HCT116 (cell line): ENCODE results near the gene RAB5A.

Source experiments
- EZH2 ChIP-seq: fragments of 200-600 bp; sonication (generic); IDR thresholded peaks from 2 replicates; pipeline ENCODE4 v1.6.1; 2017; ENCODE audit warnings: antibody characterized with exemption, mixed run types
- POLR2A ChIP-seq: IDR thresholded peaks from 2 replicates; pipeline ENCODE4 v1.7.0; 2011; ENCODE audit warnings: borderline replicate concordance; ENCODE audit not compliant: insufficient read depth, insufficient read length; ENCODE audit errors: extremely low read depth
- POLR2AphosphoS5 ChIP-seq: IDR thresholded peaks from 2 replicates; pipeline ENCODE4 v1.6.1; 2011; ENCODE audit warnings: mild to moderate bottlenecking, low read depth, low read length, moderate library complexity
- TCF7L2 ChIP-seq: IDR thresholded peaks from 2 replicates; pipeline ENCODE4 v1.7.0; 2011; ENCODE audit warnings: borderline replicate concordance, inconsistent platforms; ENCODE audit not compliant: insufficient read depth, insufficient read length; ENCODE audit errors: extremely low read depth
- TF ChIP-seq, protein P1 (sequence below), 3 experiments: fragments of 200-600 bp in 1 of 3; sonication (generic) in 1 of 3; IDR thresholded peaks in 2 of 3; conservative IDR thresholded peaks in 1 of 3; 2 replicates each; pipeline ENCODE4 v1.5.1; 2012 to 2017; ENCODE audit warnings: low read depth in 2 of 3, low read length in 2 of 3, antibody characterized with exemption in 1 of 3, borderline replicate concordance in 1 of 3, control low read depth in 1 of 3, mild to moderate bottlenecking in 1 of 3, mixed read lengths in 1 of 3, mixed run types in 1 of 3, moderate library complexity in 1 of 3; ENCODE audit not compliant: insufficient read depth in 1 of 3
- TF ChIP-seq, protein P2 (sequence below): IDR thresholded peaks from 2 replicates; pipeline ENCODE4 v1.6.1; 2012; ENCODE audit warnings: low read depth

DNA sequence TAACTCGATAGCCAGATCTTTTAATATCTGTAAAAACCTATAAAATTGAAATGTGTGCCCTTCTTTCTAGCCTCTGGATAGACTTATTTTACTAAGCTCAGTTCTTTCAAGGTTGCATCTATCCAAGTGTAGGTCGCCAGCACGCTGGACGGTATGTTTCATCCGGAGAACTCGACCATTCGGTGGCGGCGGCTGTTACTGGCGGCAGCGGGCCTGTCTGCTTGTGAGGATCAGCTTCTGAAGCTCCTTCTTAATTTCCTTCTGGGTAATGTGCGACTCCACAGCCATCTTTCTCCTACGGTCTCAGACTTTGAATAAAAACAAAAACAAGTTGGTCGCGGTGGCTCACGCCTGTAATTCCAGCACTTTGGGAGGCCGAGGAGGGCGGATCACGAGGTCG lies 61.1 kb downstream of the RAB5A start:
- TF ChIP-seq, protein P1, sequence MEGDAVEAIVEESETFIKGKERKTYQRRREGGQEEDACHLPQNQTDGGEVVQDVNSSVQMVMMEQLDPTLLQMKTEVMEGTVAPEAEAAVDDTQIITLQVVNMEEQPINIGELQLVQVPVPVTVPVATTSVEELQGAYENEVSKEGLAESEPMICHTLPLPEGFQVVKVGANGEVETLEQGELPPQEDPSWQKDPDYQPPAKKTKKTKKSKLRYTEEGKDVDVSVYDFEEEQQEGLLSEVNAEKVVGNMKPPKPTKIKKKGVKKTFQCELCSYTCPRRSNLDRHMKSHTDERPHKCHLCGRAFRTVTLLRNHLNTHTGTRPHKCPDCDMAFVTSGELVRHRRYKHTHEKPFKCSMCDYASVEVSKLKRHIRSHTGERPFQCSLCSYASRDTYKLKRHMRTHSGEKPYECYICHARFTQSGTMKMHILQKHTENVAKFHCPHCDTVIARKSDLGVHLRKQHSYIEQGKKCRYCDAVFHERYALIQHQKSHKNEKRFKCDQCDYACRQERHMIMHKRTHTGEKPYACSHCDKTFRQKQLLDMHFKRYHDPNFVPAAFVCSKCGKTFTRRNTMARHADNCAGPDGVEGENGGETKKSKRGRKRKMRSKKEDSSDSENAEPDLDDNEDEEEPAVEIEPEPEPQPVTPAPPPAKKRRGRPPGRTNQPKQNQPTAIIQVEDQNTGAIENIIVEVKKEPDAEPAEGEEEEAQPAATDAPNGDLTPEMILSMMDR (IDR thresholded peaks at IDR 0.05 in 2 of 3, conservative IDR thresholded peaks at IDR 0.05 in 1 of 3; ENCODE audit: borderline replicate concordance in 1 of 3, insufficient read depth in 1 of 3, low read depth in 2 of 3, low read length in 2 of 3) = no peak
- TF ChIP-seq EZH2 (no peak), POLR2A (no peak), POLR2AphosphoS5 (no peak), TCF7L2 (no peak)
- TF ChIP-seq, protein P2, sequence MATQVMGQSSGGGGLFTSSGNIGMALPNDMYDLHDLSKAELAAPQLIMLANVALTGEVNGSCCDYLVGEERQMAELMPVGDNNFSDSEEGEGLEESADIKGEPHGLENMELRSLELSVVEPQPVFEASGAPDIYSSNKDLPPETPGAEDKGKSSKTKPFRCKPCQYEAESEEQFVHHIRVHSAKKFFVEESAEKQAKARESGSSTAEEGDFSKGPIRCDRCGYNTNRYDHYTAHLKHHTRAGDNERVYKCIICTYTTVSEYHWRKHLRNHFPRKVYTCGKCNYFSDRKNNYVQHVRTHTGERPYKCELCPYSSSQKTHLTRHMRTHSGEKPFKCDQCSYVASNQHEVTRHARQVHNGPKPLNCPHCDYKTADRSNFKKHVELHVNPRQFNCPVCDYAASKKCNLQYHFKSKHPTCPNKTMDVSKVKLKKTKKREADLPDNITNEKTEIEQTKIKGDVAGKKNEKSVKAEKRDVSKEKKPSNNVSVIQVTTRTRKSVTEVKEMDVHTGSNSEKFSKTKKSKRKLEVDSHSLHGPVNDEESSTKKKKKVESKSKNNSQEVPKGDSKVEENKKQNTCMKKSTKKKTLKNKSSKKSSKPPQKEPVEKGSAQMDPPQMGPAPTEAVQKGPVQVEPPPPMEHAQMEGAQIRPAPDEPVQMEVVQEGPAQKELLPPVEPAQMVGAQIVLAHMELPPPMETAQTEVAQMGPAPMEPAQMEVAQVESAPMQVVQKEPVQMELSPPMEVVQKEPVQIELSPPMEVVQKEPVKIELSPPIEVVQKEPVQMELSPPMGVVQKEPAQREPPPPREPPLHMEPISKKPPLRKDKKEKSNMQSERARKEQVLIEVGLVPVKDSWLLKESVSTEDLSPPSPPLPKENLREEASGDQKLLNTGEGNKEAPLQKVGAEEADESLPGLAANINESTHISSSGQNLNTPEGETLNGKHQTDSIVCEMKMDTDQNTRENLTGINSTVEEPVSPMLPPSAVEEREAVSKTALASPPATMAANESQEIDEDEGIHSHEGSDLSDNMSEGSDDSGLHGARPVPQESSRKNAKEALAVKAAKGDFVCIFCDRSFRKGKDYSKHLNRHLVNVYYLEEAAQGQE = no peak
